Neural progenitor cell (in vitro differentiated cells): ENCODE measurements around the gene TRAM2.

Experiments used
- EZH2 ChIP-seq: fragments of 200-600 bp; sonication (generic); IDR thresholded peaks from 2 replicates; pipeline ENCODE4 v1.6.1; 2017; ENCODE audit warnings: antibody characterized with exemption, mild to moderate bottlenecking, moderate library complexity
- TF ChIP-seq, protein P1 (sequence below): fragments of 200-600 bp; sonication (generic); IDR thresholded peaks from 2 replicates; pipeline ENCODE4 v1.5.1; 2017; ENCODE audit warnings: antibody characterized with exemption, mild to moderate bottlenecking

DNA sequence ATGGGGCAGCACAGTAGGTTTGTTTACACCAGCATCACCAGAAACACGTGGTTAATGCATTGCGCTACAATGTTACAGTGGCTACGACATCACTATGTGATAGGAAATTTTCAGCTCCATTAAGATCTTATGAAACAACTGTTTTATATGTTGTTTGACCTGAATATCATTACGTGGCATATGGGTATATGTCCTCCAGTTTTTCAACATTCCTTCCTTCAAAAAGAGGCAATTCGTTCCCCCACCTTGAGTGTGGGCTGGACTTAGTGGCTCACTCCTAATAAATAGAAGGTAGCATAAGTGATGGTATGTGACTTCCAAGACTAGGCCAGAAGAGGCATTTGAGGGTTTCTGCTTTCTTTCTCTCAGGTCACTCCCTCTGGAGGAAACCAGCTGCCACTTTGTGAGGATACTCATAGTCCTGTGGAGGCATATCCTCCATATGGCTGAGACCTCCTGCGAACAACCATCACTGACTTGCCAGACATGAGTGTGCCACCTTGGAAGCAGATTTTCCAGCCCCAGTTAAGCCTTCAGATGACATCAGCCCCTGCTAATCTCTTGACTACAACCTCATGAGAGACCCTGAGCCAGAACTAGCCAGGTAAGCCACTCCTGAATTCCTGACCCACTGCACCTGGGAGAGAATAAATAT, 2.3 kb upstream of the TRAM2 start:
- TF ChIP-seq, protein P1, sequence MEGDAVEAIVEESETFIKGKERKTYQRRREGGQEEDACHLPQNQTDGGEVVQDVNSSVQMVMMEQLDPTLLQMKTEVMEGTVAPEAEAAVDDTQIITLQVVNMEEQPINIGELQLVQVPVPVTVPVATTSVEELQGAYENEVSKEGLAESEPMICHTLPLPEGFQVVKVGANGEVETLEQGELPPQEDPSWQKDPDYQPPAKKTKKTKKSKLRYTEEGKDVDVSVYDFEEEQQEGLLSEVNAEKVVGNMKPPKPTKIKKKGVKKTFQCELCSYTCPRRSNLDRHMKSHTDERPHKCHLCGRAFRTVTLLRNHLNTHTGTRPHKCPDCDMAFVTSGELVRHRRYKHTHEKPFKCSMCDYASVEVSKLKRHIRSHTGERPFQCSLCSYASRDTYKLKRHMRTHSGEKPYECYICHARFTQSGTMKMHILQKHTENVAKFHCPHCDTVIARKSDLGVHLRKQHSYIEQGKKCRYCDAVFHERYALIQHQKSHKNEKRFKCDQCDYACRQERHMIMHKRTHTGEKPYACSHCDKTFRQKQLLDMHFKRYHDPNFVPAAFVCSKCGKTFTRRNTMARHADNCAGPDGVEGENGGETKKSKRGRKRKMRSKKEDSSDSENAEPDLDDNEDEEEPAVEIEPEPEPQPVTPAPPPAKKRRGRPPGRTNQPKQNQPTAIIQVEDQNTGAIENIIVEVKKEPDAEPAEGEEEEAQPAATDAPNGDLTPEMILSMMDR = no peak
- no peak for TF ChIP-seq EZH2
